Transverse colon (tissue), 4 donors: Measurements from ENCODE around the gene ERCC6L. TPM values are rescaled to one million over a fixed set of nuclear protein-coding genes. Genes with fewer than 3 reads are reported as not detected.

Experiments
- DNase-seq: peaks from one replicate; pipeline ENCODE4 v3.0.0-alpha.2; 2019
- H3K27ac ChIP-seq, 4 donors: fragments of 200-600 bp; sonication (generic); 2 replicates each; pipeline ENCODE4 v1.5.1; 2016 to 2018; ENCODE audit warnings: inconsistent platforms in 4 of 4
- H3K27me3 ChIP-seq: fragments of 200-600 bp; sonication (generic); 2 replicates; pipeline ENCODE4 v1.5.1; 2017; ENCODE audit warnings: inconsistent platforms
- H3K36me3 ChIP-seq, 4 donors: fragments of 200-600 bp; sonication (generic); 2 replicates each; pipeline ENCODE4 v1.5.1; 2017 to 2019; ENCODE audit warnings: inconsistent platforms in 4 of 4
- H3K4me1 ChIP-seq, 4 donors: fragments of 200-600 bp; sonication (generic); 2 replicates each; pipeline ENCODE4 v1.5.1; 2017 to 2020; ENCODE audit warnings: inconsistent platforms in 4 of 4
- H3K4me3 ChIP-seq, 4 donors: fragments of 200-600 bp; sonication (generic); 1 replicate in 1 of 4; 2 replicates in 3 of 4; pipeline versions ENCODE4 v1.5.1 to v1.6.1; 2017 to 2019; ENCODE audit warnings: inconsistent platforms in 4 of 4
- H3K9me3 ChIP-seq, 2 donors: fragments of 200-600 bp; sonication (generic); 2 replicates each; pipeline ENCODE4 v1.5.1; 2017 to 2019; ENCODE audit warnings: inconsistent platforms in 2 of 2
- CTCF ChIP-seq, 5 experiments: fragments of 200-600 bp in 3 of 5; fragments of 450-650 bp in 2 of 5; sonication (generic) in 3 of 5; IDR thresholded peaks; 1 replicate in 2 of 5; 2 replicates in 3 of 5; pipeline ENCODE4 v1.5.1; 2016 to 2017; ENCODE audit warnings: antibody characterized with exemption in 5 of 5, inconsistent platforms in 3 of 5, mild to moderate bottlenecking in 2 of 5, moderate library complexity in 1 of 5
- EP300 ChIP-seq: sonication (generic); formaldehyde crosslinking; IDR thresholded peaks from one replicate; pipeline ENCODE4 v1.6.1; 2017; ENCODE audit warnings: antibody characterized with exemption, low read depth
- POLR2A ChIP-seq: fragments of 450-650 bp; IDR thresholded peaks from one replicate; pipeline ENCODE4 v1.6.1; 2016; ENCODE audit warnings: antibody characterized with exemption, mild to moderate bottlenecking, moderate library complexity
- POLR2AphosphoS5 ChIP-seq, 3 donors: sonication (generic); formaldehyde crosslinking; IDR thresholded peaks; one replicate each; pipeline ENCODE4 v1.6.1; 2016; ENCODE audit warnings: antibody characterized with exemption in 3 of 3
- WGBS, 2 donors: methylation state at CpG; one replicate each; pipeline ENCODE4 v1.1.5; 2018; ENCODE audit warnings: low coverage in 1 of 2; 5-methylcytosine and 5-hydroxymethylcytosine counted together
- in situ Hi-C, 4 donors: fragments of 200-750 bp; cut with MboI; loops; one replicate each; pipeline versions ENCODE4 v1.15.0 to v1.15.1; 2017; ENCODE audit warnings: low sequenced_read_pairs in 3 of 4, low pct_ligation_motif_present in 1 of 4, low pct_unique_long_range_greater_than_20kb in 1 of 4
- intact Hi-C: fragments of 100-400 bp; cut with DNase I; formaldehyde crosslinking; loops from one replicate; pipeline ENCODE4 v1.15.1; 2023; ENCODE audit warnings: low total_unique reads
- total RNA-seq, 4 donors: library from RNA; depleted of rRNA; stranded (reverse); fragments of >200 nt; gene quantifications; one replicate each; pipeline ENCODE4 v1.1.0, GENCODE V29; 2016

The ERCC6L gene
- total RNA-seq, 4 donors from 2014 or later, result 0.32 to 1.4 (median 0.41) TPM; not detected in 1

- Histone ChIP-seq H3K27ac (no peak overlapping the region), H3K4me3 (no peak overlapping the region), H3K36me3 (peaks cover 0 to 7% (median 0%) of the 10 kb centered on the region in 4 donors), H3K4me1 (peaks cover 5 to 21% (median 12%) of the 10 kb centered on the region in 4 donors), H3K27me3 (no peaks in the 10 kb centered on the region), H3K9me3 (no peaks in the 10 kb centered on the region)
- TF ChIP-seq EP300 (no peak), POLR2AphosphoS5 (IDR thresholded peaks at IDR 0.05) (no peak), POLR2A (no peak), CTCF (IDR thresholded peaks at IDR 0.05) (no peak)
- in situ Hi-C loops, result no loop called here
- intact Hi-C loops, result no loop called here
- WGBS, 2 donors, result 72% methylated on average over 3 of the region's 3 CpGs; no CpG with 5 or more reads in 1 of the 2 donors
- DNase-seq, result no peak
Observed at GRCh38 chrX:72271091-72271788, 32.4 kb upstream of the ERCC6L start.

GRCh38 chrX:72270316-72270866 lies 31.6 kb upstream of the ERCC6L start:
- no peak overlapping the region for H3K4me3 ChIP-seq
- H3K36me3 ChIP-seq, result peaks cover 0 to 7% (median 0%) of the 10 kb centered on the region in 4 donors
- no peaks in the 10 kb centered on the region for H3K27me3 ChIP-seq
- H3K4me1 ChIP-seq, result peaks cover 0 to 13% (median 7%) of the 10 kb centered on the region in 4 donors
- H3K9me3 ChIP-seq, result no peaks in the 10 kb centered on the region
- WGBS, 2 donors, result 80% methylated on average over 5 of the region's 5 CpGs; no CpG with 5 or more reads in 1 of the 2 donors
- in situ Hi-C loops, result no loop called here
- no peak for TF ChIP-seq CTCF (IDR thresholded peaks at IDR 0.05)
- no peak for TF ChIP-seq POLR2A
- no peak for TF ChIP-seq EP300
- no peak for TF ChIP-seq POLR2AphosphoS5 (IDR thresholded peaks at IDR 0.05)
- intact Hi-C loops, result no loop called here
- no peak overlapping the region for H3K27ac ChIP-seq
- DNase-seq, result no peak

- no peak overlapping the region for H3K4me3 ChIP-seq
- intact Hi-C loops (no loop called here), in situ Hi-C loops (no loop called here)
- peak overlapping the region in 1 of 4 donors; percentile 19 for H3K27ac ChIP-seq
- H3K36me3 ChIP-seq, result peaks cover 0 to 7% (median 0%) of the 10 kb centered on the region in 4 donors
- TF ChIP-seq POLR2AphosphoS5 (IDR thresholded peaks at IDR 0.05) (no peak), CTCF (IDR thresholded peaks at IDR 0.05) (no peak), EP300 (no peak), POLR2A (no peak)
- 33 to 58% methylated on average over 1 to 3 of the region's 3 CpGs for WGBS, 2 donors
- no peak for DNase-seq
- H3K9me3 ChIP-seq, result no peaks in the 10 kb centered on the region
- peaks cover 0 to 8% (median 2%) of the 10 kb centered on the region in 4 donors for H3K4me1 ChIP-seq
- no peaks in the 10 kb centered on the region for H3K27me3 ChIP-seq
Observed at GRCh38 chrX:72269671-72270251, 30.9 kb upstream of the ERCC6L start.

- in situ Hi-C loops (no loop called here), intact Hi-C loops (no loop called here)
- Histone ChIP-seq H3K4me3 (no peak overlapping the region), H3K27ac (no peak overlapping the region), H3K36me3 (peaks cover 0 to 6% (median 0%) of the 10 kb centered on the region in 4 donors), H3K9me3 (no peaks in the 10 kb centered on the region), H3K4me1 (no peaks in the 10 kb centered on the region), H3K27me3 (no peaks in the 10 kb centered on the region)
- 87% methylated on average over 2 of the region's 2 CpGs; no CpG with 5 or more reads in 1 of the 2 donors for WGBS, 2 donors
- no peak for DNase-seq
- TF ChIP-seq CTCF (IDR thresholded peaks at IDR 0.05) (no peak), POLR2A (no peak), EP300 (no peak), POLR2AphosphoS5 (IDR thresholded peaks at IDR 0.05) (no peak)
Observed at GRCh38 chrX:72268597-72269365, 30.0 kb upstream of the ERCC6L start.
